H1 (cell line): ENCODE data around the gene IP6K3. TPM values are rescaled to one million over a fixed set of nuclear protein-coding genes. Genes with fewer than 3 reads are reported as not detected.

ENCODE experiments used
- CTCF ChIA-PET: fragments of 300-600 bp; sonication (Branson Sonifier 250); formaldehyde crosslinking; loops from one replicate; lab custom pipeline; 2021; ENCODE audit not compliant: partially characterized antibody; lab: Charles Lee
- POLR2A ChIA-PET: fragments of 300-600 bp; sonication (Branson Sonifier 250); formaldehyde crosslinking; loops from one replicate; lab custom pipeline; 2021; ENCODE audit warnings: inconsistent platforms; ENCODE audit not compliant: partially characterized antibody; lab: Charles Lee
- DNase-seq, 2 experiments: peaks; one replicate each; pipeline versions ENCODE4 v3.0.0 to v3.0.0-alpha.2; 2010 to 2022; ENCODE audit warnings: low spot score in 2 of 2, low read depth in 1 of 2, mixed read lengths in 1 of 2
- FAIRE-seq: peaks from 2 replicates; lab custom pipeline; 2011; peaks lifted over from hg19 to GRCh38; lab: Jason Lieb, UNC
- H2AFZ ChIP-seq: 2 replicates; pipeline ENCODE4 v1.8.1; 2012; ENCODE audit warnings: low read length, inconsistent platforms
- H2AK5ac ChIP-seq: 2 replicates; pipeline ENCODE4 v1.6.1; 2013; ENCODE audit warnings: low read depth, low read length
- H2BK120ac ChIP-seq: replicated peaks from 2 replicates; pipeline ENCODE3; 2013; ENCODE audit warnings: low read depth, low read length, inconsistent platforms
- H2BK12ac ChIP-seq: 2 replicates; pipeline ENCODE4 v1.6.1; 2013; ENCODE audit warnings: low read depth, low read length
- H2BK15ac ChIP-seq: 2 replicates; pipeline ENCODE4 v1.6.1; 2013; ENCODE audit warnings: low read length
- H2BK20ac ChIP-seq: 2 replicates; pipeline ENCODE4 v1.6.1; 2013; ENCODE audit warnings: low read length
- H2BK5ac ChIP-seq: 2 replicates; pipeline ENCODE4 v1.6.1; 2013; ENCODE audit warnings: low read depth, low read length
- H3K14ac ChIP-seq: 2 replicates; pipeline ENCODE4 v1.6.1; 2013; ENCODE audit warnings: inconsistent platforms; ENCODE audit not compliant: insufficient read length
- H3K18ac ChIP-seq: 2 replicates; pipeline ENCODE4 v1.6.1; 2013; ENCODE audit warnings: low read length; ENCODE audit errors: extremely low read depth
- H3K23ac ChIP-seq: 2 replicates; pipeline ENCODE4 v1.6.1; 2013; ENCODE audit warnings: inconsistent platforms; ENCODE audit not compliant: insufficient read length
- H3K23me2 ChIP-seq: 2 replicates; pipeline ENCODE4 v1.6.1; 2013; ENCODE audit warnings: low read depth, low read length
- H3K27ac ChIP-seq: 2 replicates; pipeline ENCODE4 v1.6.1; 2011; ENCODE audit warnings: low read depth, low read length, inconsistent platforms
- H3K27me3 ChIP-seq, 4 experiments: replicated peaks in 1 of 4; 1 replicate in 1 of 4; 2 replicates in 3 of 4; pipeline versions ENCODE4 v1.6.1 to v1.8.1; 2011 to 2013; ENCODE audit warnings: low read length in 3 of 4, mild to moderate bottlenecking in 3 of 4, inconsistent platforms in 2 of 4, mixed read lengths in 2 of 4, moderate library complexity in 1 of 4; ENCODE audit not compliant: control insufficient read depth in 3 of 4, insufficient read depth in 3 of 4; ENCODE audit errors: extremely low read depth in 1 of 4
- H3K36me3 ChIP-seq, 4 experiments: 2 replicates each; pipeline versions ENCODE4 v1.6.1 to v1.8.1; 2011 to 2013; ENCODE audit warnings: mild to moderate bottlenecking in 4 of 4, low read length in 3 of 4, moderate library complexity in 2 of 4, control low read depth in 1 of 4, inconsistent platforms in 1 of 4; ENCODE audit not compliant: insufficient read depth in 4 of 4, control insufficient read depth in 2 of 4
- H3K4ac ChIP-seq: replicated peaks from 2 replicates; pipeline ENCODE3; 2013; ENCODE audit warnings: low read length, low read depth, mixed read lengths, inconsistent platforms; ENCODE audit not compliant: insufficient read length
- H3K4me1 ChIP-seq, 4 experiments: replicated peaks in 1 of 4; 1 replicate in 1 of 4; 2 replicates in 3 of 4; pipeline versions ENCODE4 v1.6.1 to v1.8.1; 2011 to 2013; ENCODE audit warnings: low read length in 3 of 4, inconsistent platforms in 2 of 4, mixed read lengths in 1 of 4; ENCODE audit not compliant: insufficient read depth in 4 of 4, control insufficient read depth in 3 of 4
- H3K4me2 ChIP-seq, 2 experiments: 2 replicates each; pipeline versions ENCODE4 v1.6.1 to v1.8.1; 2011 to 2013; ENCODE audit warnings: low read depth in 2 of 2, low read length in 2 of 2, control low read depth in 1 of 2, inconsistent platforms in 1 of 2, mild to moderate bottlenecking in 1 of 2; ENCODE audit not compliant: insufficient read depth in 1 of 2
- H3K4me3 ChIP-seq, 4 experiments: fragments of 200-600, 300-600 bp in 1 of 4; sonication (generic), shearing (Covaris generic), sonication (Bioruptor Twin) in 1 of 4; 2 replicates each; pipeline versions ENCODE4 v1.5.1 to v1.8.1; 2011 to 2016; ENCODE audit warnings: low read length in 4 of 4, low read depth in 3 of 4, control low read depth in 2 of 4, inconsistent platforms in 2 of 4, mild to moderate bottlenecking in 2 of 4, mixed read lengths in 1 of 4, moderate library complexity in 1 of 4; ENCODE audit not compliant: insufficient read depth in 2 of 4; ENCODE audit errors: extremely low read depth in 1 of 4
- H3K56ac ChIP-seq: replicated peaks from 2 replicates; pipeline ENCODE3; 2013; ENCODE audit warnings: low read depth, mild to moderate bottlenecking, mixed read lengths, low read length, inconsistent platforms; ENCODE audit not compliant: insufficient read length
- H3K79me1 ChIP-seq: 2 replicates; pipeline ENCODE4 v1.6.1; 2013; ENCODE audit warnings: low read depth, low read length, control low read depth
- H3K79me2 ChIP-seq, 2 experiments: 2 replicates each; pipeline versions ENCODE4 v1.6.1 to v1.8.1; 2012 to 2013; ENCODE audit warnings: low read length in 2 of 2, mild to moderate bottlenecking in 2 of 2, inconsistent platforms in 1 of 2; ENCODE audit not compliant: insufficient read depth in 2 of 2, control insufficient read depth in 1 of 2
- H3K9ac ChIP-seq, 4 experiments: replicated peaks in 1 of 4; 1 replicate in 1 of 4; 2 replicates in 3 of 4; pipeline versions ENCODE4 v1.6.1 to v1.8.1; 2011 to 2013; ENCODE audit warnings: low read depth in 3 of 4, low read length in 3 of 4, control low read depth in 2 of 4, mild to moderate bottlenecking in 2 of 4, moderate library complexity in 2 of 4, inconsistent platforms in 1 of 4; ENCODE audit errors: extremely low read depth in 1 of 4
- H3K9me3 ChIP-seq, 2 experiments: 2 replicates each; pipeline versions ENCODE4 v1.6.1 to v1.8.1; 2012 to 2013; ENCODE audit warnings: mild to moderate bottlenecking in 2 of 2, moderate library complexity in 2 of 2, control low read depth in 1 of 2, inconsistent platforms in 1 of 2, low read depth in 1 of 2, low read length in 1 of 2, mixed read lengths in 1 of 2; ENCODE audit not compliant: insufficient read depth in 2 of 2
- H4K20me1 ChIP-seq, 2 experiments: replicated peaks in 1 of 2; 2 replicates each; pipeline versions ENCODE3 to v1.8.1; 2011 to 2013; ENCODE audit warnings: inconsistent platforms in 2 of 2, low read length in 2 of 2, mild to moderate bottlenecking in 1 of 2; ENCODE audit not compliant: insufficient read depth in 2 of 2, control insufficient read depth in 1 of 2
- H4K5ac ChIP-seq: 2 replicates; pipeline ENCODE4 v1.6.1; 2013; ENCODE audit warnings: low read length, low read depth, mixed read lengths, inconsistent platforms; ENCODE audit not compliant: insufficient read length
- H4K8ac ChIP-seq: 2 replicates; pipeline ENCODE4 v1.8.0; 2013; ENCODE audit warnings: mild to moderate bottlenecking, moderate library complexity, low read length, inconsistent platforms; ENCODE audit not compliant: insufficient read depth; ENCODE audit errors: extremely low read depth
- H4K91ac ChIP-seq: replicated peaks from 2 replicates; pipeline ENCODE3; 2013; ENCODE audit warnings: low read length, mixed read lengths, inconsistent platforms; ENCODE audit not compliant: insufficient read length
- BCL11A ChIP-seq, 2 experiments: IDR thresholded peaks; one replicate each; pipeline ENCODE4 v1.6.1; 2011; ENCODE audit warnings: low read depth in 2 of 2, low read length in 2 of 2, mild to moderate bottlenecking in 2 of 2
- BRCA1 ChIP-seq: IDR thresholded peaks from 2 replicates; pipeline ENCODE4 v1.6.1; 2012; ENCODE audit warnings: low read depth, low read length, improper control_type of control experiment
- CHD2 ChIP-seq: IDR thresholded peaks from 2 replicates; pipeline ENCODE4 v1.6.1; 2012; ENCODE audit warnings: low read length, improper control_type of control experiment
- FOSL1 ChIP-seq: IDR thresholded peaks from 2 replicates; pipeline ENCODE4 v1.6.1; 2011; ENCODE audit warnings: mild to moderate bottlenecking, low read depth, low read length, moderate library complexity; ENCODE audit not compliant: insufficient read depth
- JUN ChIP-seq: IDR thresholded peaks from 2 replicates; pipeline ENCODE4 v1.6.1; 2011; ENCODE audit warnings: low read depth, mild to moderate bottlenecking, improper control_type of control experiment, low read length
- KDM4A ChIP-seq: IDR thresholded peaks from one replicate; pipeline ENCODE4 v1.7.1; 2012; ENCODE audit warnings: low read depth, mild to moderate bottlenecking, moderate library complexity, low read length, inconsistent platforms; ENCODE audit not compliant: severe bottlenecking
- MAFK ChIP-seq: IDR thresholded peaks from 2 replicates; pipeline ENCODE4 v1.6.1; 2012; ENCODE audit warnings: low read depth, mild to moderate bottlenecking, improper control_type of control experiment, low read length
- RBBP5 ChIP-seq: IDR thresholded peaks from 2 replicates; pipeline ENCODE4 v1.7.1; 2012; ENCODE audit warnings: low read depth, mild to moderate bottlenecking, inconsistent platforms, low read length, moderate library complexity, borderline replicate concordance
- SIX5 ChIP-seq: IDR thresholded peaks from 2 replicates; pipeline ENCODE4 v1.6.1; 2011; ENCODE audit warnings: mild to moderate bottlenecking, low read depth, low read length
- SP2 ChIP-seq: IDR thresholded peaks from 2 replicates; pipeline ENCODE4 v1.6.1; 2012; ENCODE audit warnings: mild to moderate bottlenecking, low read length, inconsistent platforms
- SRF ChIP-seq: IDR thresholded peaks from 2 replicates; pipeline ENCODE4 v1.6.1; 2011; ENCODE audit warnings: mild to moderate bottlenecking, low read depth, low read length, moderate library complexity
- TEAD4 ChIP-seq: IDR thresholded peaks from 2 replicates; pipeline ENCODE4 v1.6.1; 2012; ENCODE audit warnings: low read depth, low read length, inconsistent platforms, mixed read lengths
- WGBS, 2 experiments: shearing (Covaris generic) in 1 of 2; methylation state at CpG; one replicate each; pipeline versions ENCODE4 v1.1.6 to v1.1.7; 2013 to 2015; ENCODE audit warnings: low lambda C conversion rate in 2 of 2, mixed read lengths in 2 of 2, inconsistent platforms in 1 of 2, low coverage in 1 of 2, missing lambda C conversion rate in 1 of 2; ENCODE audit not compliant: insufficient replicate concordance in 2 of 2, insufficient coverage in 1 of 2, insufficient read length in 1 of 2; ENCODE audit errors: extremely low coverage in 1 of 2, missing lambda C conversion rate in 1 of 2; 5-methylcytosine and 5-hydroxymethylcytosine counted together
- polyA plus RNA-seq, 7 experiments: library from polyadenylated mRNA; depleted of rRNA in 3 of 7; stranded (reverse) in 5 of 7; unstranded in 2 of 7; fragments of >200 nt in 5 of 7; fragments of 200-250 nt in 2 of 7; gene quantifications; 1 replicate in 5 of 7; 2 replicates in 1 of 7; 4 replicates in 1 of 7; pipeline versions ENCODE4 v1.2.1 to v1.2.3, GENCODE V29; 2011 to 2013; ENCODE audit warnings: missing spikeins in 2 of 7, mixed read lengths in 2 of 7
- total RNA-seq: library from RNA; stranded (reverse); fragmentation: NEBNext Ultra II Directional; extraction: Animal tissue kit (Norgen Biotek cat#: 25700); gene quantifications from 2 replicates; pipeline ENCODE4 v1.2.1, GENCODE V29; 2021
- TF ChIP-seq, protein P1 (sequence below): IDR thresholded peaks from 2 replicates; pipeline ENCODE4 v1.6.1; 2011; ENCODE audit warnings: low read length, improper control_type of control experiment

Gene IP6K3
- total and polyA plus RNA-seq, 2 of the 8 experiments (the other 6 are each of a cell fraction or from before 2014, with no cell fraction given): 0.22 to 0.73 TPM

DNA sequence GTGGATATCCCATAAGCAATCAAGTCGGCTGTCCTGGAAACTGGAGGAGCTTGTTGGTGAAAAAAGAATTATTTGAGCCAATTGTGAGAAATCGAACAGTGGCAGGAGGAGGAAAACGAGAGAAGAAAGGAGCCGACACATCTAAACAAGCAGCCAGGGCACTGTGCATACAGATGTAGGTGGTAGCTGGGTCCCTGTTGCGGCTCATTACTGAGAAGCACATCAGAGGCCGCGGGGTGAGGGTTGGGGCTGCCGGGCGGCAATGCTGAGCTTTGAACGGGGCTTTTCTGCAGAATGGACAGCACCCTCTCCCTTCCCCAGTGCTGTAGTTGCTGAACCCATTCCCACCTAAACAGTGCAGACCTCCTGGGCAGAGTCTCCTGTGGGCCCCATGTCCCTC is 46.3 kb upstream of the IP6K3 start:
- Histone ChIP-seq H2BK120ac (no peak overlapping the region), H2BK5ac (0 out of 2 replicates have a peak overlapping the region, but pooled peaks have one; percentile 2), H4K8ac (no peak overlapping the region), H4K20me1 (no peaks in the 10 kb centered on the region), H2BK12ac (0 out of 2 replicates have a peak overlapping the region, but pooled peaks have one; percentile 23), H3K36me3 (no peaks in the 10 kb centered on the region), H3K79me1 (no peaks in the 10 kb centered on the region), H3K4me2 (no peak overlapping the region), H3K9me3 (no peaks in the 10 kb centered on the region), H2AK5ac (no peak overlapping the region), H2BK20ac (no peak overlapping the region), H3K23ac (no peak overlapping the region), H2AFZ (no peak overlapping the region), H3K56ac (no peak overlapping the region), H3K27me3 (no peaks in the 10 kb centered on the region), H3K4ac (no peak overlapping the region), H4K5ac (no peak overlapping the region), H3K14ac (no peak overlapping the region), H2BK15ac (no peak overlapping the region), H3K18ac (peak overlapping the region; percentile 15; the same call in 1 of the 2 replicates), H3K23me2 (peaks cover 2% of the 10 kb centered on the region), H4K91ac (no peak overlapping the region), H3K9ac (no peak overlapping the region), H3K4me1 (peaks cover 12 to 48% (median 33%) of the 10 kb centered on the region in 4 experiments), H3K4me3 (no peak overlapping the region), H3K27ac (no peak overlapping the region), H3K79me2 (peaks cover 0 to 5% of the 10 kb centered on the region in 2 experiments; a peak in 1 of 4 replicates)
- WGBS, 2 experiments: 92% methylated on average over 10 of the region's 10 CpGs; no CpG with 5 or more reads in 1 of the 2 experiments
- ChIA-PET CTCF (interaction anchor here (1.0 to 9.6 kb wide), 6 partner anchors 14 to 33 kb away, joined by 3 to 71 read pairs (median 4); no protein-coding TSS in a partner anchor), POLR2A (interaction anchor here (1.2 to 2.0 kb wide), 4 partner anchors 10 to 444 kb away, joined by 3 to 9 read pairs (median 5); partner anchors contain the start of genes HMGA1 and MLN)
- FAIRE-seq: no peak
- no peak for DNase-seq
- TF ChIP-seq, protein P1, sequence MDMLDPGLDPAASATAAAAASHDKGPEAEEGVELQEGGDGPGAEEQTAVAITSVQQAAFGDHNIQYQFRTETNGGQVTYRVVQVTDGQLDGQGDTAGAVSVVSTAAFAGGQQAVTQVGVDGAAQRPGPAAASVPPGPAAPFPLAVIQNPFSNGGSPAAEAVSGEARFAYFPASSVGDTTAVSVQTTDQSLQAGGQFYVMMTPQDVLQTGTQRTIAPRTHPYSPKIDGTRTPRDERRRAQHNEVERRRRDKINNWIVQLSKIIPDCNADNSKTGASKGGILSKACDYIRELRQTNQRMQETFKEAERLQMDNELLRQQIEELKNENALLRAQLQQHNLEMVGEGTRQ: no peak
- TF ChIP-seq BCL11A (IDR thresholded peaks at IDR 0.05; ENCODE audit: low read depth in 2 of 2, low read length in 2 of 2): no peak
- TF ChIP-seq JUN: no peak
- no peak for TF ChIP-seq SIX5
- TF ChIP-seq SP2: no peak
- no peak for TF ChIP-seq MAFK
- no peak for TF ChIP-seq CHD2
- no peak for TF ChIP-seq BRCA1
- TF ChIP-seq KDM4A: no peak
- TF ChIP-seq SRF: no peak
- TF ChIP-seq TEAD4: no peak
- TF ChIP-seq RBBP5: no peak
- TF ChIP-seq FOSL1: no peak
